Neural crest cell (in vitro differentiated cells): ENCODE results near the gene TGDS. TPM values are rescaled to one million over a fixed set of nuclear protein-coding genes. Genes with fewer than 3 reads are reported as not detected.
A peak's percentile ranks its signal among the peaks of the same experiment; 100 is the strongest.

ENCODE experiments used
- DNase-seq: peaks from one replicate; pipeline ENCODE4 v3.0.0; 2021; ENCODE audit warnings: low read depth, mixed read lengths, low spot score
- H3K27ac Mint-ChIP-seq: one replicate; pipeline ENCODE4 v1.8.0; 2021; ENCODE audit warnings: mild to moderate bottlenecking, mixed read lengths; ENCODE audit not compliant: unreplicated experiment
- H3K27me3 Mint-ChIP-seq: 2 replicates; pipeline ENCODE4 v1.8.0; 2021; ENCODE audit warnings: low read depth, mild to moderate bottlenecking, mixed read lengths
- H3K36me3 Mint-ChIP-seq: 2 replicates; pipeline ENCODE4 v1.8.0; 2021; ENCODE audit warnings: low read depth, mild to moderate bottlenecking, mixed read lengths
- H3K4me1 Mint-ChIP-seq: 2 replicates; pipeline ENCODE4 v1.8.0; 2021; ENCODE audit warnings: mixed read lengths
- H3K4me3 Mint-ChIP-seq: one replicate; pipeline ENCODE4 v1.8.0; 2021; ENCODE audit warnings: mild to moderate bottlenecking, mixed read lengths
- H3K9me3 Mint-ChIP-seq: 2 replicates; pipeline ENCODE4 v1.8.0; 2021; ENCODE audit warnings: mixed read lengths
- CTCF ChIP-seq: fragments of 200-600 bp; sonication (generic); conservative IDR thresholded peaks from 2 replicates; pipeline ENCODE4 v1.5.0; 2021; ENCODE audit warnings: antibody characterized with exemption, mild to moderate bottlenecking
- total RNA-seq: library from RNA; stranded (reverse); gene quantifications from 2 replicates; pipeline ENCODE4 v1.2.1, GENCODE V29; 2021

Gene TGDS
- total RNA-seq, 1 donor from 2014 or later: 10.5 TPM

DNA sequence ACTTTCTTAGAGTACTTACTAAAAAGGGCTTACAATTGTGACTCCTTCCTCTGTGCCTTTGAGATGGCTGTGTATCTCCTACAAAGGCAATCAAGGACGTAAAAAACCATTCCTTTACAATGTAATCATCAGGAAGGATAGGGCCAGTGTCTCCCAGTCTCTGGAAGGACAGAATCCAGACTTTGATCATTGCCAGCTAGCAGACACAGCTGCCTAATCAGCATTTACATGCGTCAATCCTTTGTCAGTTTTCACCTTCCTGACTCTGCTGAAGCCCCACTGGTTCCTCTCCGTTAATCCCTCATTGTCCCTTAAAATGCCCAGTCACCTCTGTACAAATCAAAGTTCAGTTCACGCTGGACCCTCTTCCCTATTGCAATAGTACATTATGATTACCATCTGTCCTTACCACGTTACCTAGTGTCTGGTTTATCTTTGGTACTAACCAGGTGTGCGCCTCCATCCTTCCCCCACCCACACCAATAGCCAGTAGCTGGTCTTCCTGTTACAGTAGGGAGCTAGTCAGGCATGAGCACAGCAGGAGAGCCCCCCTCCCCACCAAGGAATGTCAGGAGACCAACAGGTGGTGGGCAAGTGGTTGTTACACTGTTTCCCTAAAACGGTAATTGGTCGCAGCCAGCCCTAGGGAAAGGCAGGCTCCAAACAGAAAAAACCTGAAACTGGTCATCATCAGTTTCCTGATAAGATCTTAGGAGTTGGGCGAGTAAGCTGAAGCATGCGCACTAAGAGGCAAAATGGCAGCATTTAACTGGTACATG lies 49.7 kb downstream of the TGDS start:
- Mint-ChIP-seq H3K36me3 (peaks cover 4% of the 10 kb centered on the region), H3K9me3 (no peaks in the 10 kb centered on the region), H3K27ac (no peak overlapping the region), H3K4me3 (peak overlapping the region; percentile 48), H3K4me1 (peaks cover 31% of the 10 kb centered on the region), H3K27me3 (peaks cover 12% of the 10 kb centered on the region)
- no peak for TF ChIP-seq CTCF
- no peak for DNase-seq

- Mint-ChIP-seq H3K36me3 (peaks cover 4% of the 10 kb centered on the region), H3K9me3 (no peaks in the 10 kb centered on the region), H3K27me3 (peaks cover 11% of the 10 kb centered on the region), H3K4me1 (peaks cover 25% of the 10 kb centered on the region), H3K27ac (no peak overlapping the region), H3K4me3 (peak overlapping the region; percentile 87)
- DNase-seq: no peak
- no peak for TF ChIP-seq CTCF
These were observed 51.0 kb downstream of the TGDS start for GRCh38 chr13:94544922-94545321.

GRCh38 chr13:94542917-94543316 lies 53.0 kb downstream of the TGDS start:
- peaks cover 12% of the 10 kb centered on the region for H3K4me1 Mint-ChIP-seq
- H3K27me3 Mint-ChIP-seq: peaks cover 15% of the 10 kb centered on the region
- peak overlapping the region; percentile 71 for H3K4me3 Mint-ChIP-seq
- DNase-seq: no peak
- TF ChIP-seq CTCF: no peak
- H3K36me3 Mint-ChIP-seq: no peaks in the 10 kb centered on the region
- H3K27ac Mint-ChIP-seq: no peak overlapping the region
- H3K9me3 Mint-ChIP-seq: no peaks in the 10 kb centered on the region

GRCh38 chr13:94537740-94538630 lies 58.0 kb downstream of the TGDS start:
- H3K27ac Mint-ChIP-seq: no peak overlapping the region
- DNase-seq: no peak
- no peaks in the 10 kb centered on the region for H3K9me3 Mint-ChIP-seq
- no peak overlapping the region for H3K4me3 Mint-ChIP-seq
- no peaks in the 10 kb centered on the region for H3K4me1 Mint-ChIP-seq
- peaks cover 13% of the 10 kb centered on the region for H3K27me3 Mint-ChIP-seq
- no peak for TF ChIP-seq CTCF
- no peaks in the 10 kb centered on the region for H3K36me3 Mint-ChIP-seq

GRCh38 chr13:94535775-94536174 lies 60.2 kb downstream of the TGDS start:
- TF ChIP-seq CTCF: no peak
- no peak for DNase-seq
- Mint-ChIP-seq H3K36me3 (no peaks in the 10 kb centered on the region), H3K27ac (no peak overlapping the region), H3K27me3 (peaks cover 13% of the 10 kb centered on the region), H3K9me3 (peaks cover 3% of the 10 kb centered on the region), H3K4me1 (no peaks in the 10 kb centered on the region), H3K4me3 (no peak overlapping the region)
